Measurements from ENCODE around the gene DNAJC16. TPM values are rescaled to one million over a fixed set of nuclear protein-coding genes. Genes with fewer than 3 reads are reported as not detected.

The DNAJC16 gene
- total and polyA plus RNA-seq, 2 of the 13 experiments (the other 11 are each of a cell fraction or from before 2014, with no cell fraction given): 11.4 to 15.4 TPM

DNA sequence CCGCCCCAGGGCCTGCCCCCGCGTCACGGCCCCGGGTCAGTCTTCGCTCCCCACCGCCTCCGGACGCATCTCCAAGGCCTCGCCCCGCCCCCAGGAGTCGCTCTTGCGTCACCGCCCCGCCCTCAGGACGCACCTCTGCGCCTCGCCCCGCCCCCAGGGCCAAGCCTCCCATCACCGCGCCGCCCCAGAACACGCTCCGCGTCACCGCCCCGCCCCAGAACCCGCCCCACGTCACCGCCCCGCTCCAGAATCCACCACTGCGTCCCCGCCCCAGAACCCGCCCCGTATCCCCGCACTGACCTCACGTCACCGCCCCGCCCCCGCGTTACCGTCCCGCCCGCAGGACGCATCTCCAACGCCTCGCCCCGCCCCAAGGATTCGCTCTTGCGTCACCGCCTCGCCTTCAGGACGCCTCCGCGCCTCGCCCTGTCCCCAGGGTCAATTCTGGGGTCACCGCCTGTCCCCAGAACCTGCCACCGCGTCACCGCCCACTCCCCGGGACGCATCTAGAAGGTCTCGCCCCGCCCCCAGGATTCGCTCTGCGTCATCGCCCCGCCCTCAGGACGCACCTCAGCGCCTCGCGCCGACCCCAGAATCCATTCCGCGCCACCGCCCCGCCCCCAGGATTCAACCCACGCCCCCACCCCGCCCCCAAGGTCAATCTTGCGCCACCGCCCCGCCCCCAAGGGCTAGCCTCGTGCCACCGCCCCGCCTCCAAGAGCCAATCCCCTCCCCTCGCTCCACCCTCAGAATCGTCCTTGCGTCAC lies 2.2 kb upstream of the DNAJC16 start (continued):
- TF ChIP-seq, protein P1, sequence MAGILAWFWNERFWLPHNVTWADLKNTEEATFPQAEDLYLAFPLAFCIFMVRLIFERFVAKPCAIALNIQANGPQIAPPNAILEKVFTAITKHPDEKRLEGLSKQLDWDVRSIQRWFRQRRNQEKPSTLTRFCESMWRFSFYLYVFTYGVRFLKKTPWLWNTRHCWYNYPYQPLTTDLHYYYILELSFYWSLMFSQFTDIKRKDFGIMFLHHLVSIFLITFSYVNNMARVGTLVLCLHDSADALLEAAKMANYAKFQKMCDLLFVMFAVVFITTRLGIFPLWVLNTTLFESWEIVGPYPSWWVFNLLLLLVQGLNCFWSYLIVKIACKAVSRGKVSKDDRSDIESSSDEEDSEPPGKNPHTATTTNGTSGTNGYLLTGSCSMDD (CRISPR knock-in tag; IDR thresholded peaks at IDR 0.05): no peak
- TF ChIP-seq CEBPG (CRISPR knock-in tag; IDR thresholded peaks at IDR 0.05) (peak; percentile 73), ADNP (CRISPR knock-in tag; IDR thresholded peaks at IDR 0.05) (no peak), SIN3A (IDR thresholded peaks at IDR 0.05; ENCODE audit: borderline replicate concordance, low read depth, low read length) (no peak), ZNF430 (CRISPR knock-in tag; IDR thresholded peaks at IDR 0.05) (no peak), ZFP62 (CRISPR knock-in tag; IDR thresholded peaks at IDR 0.05) (no peak), ZNF629 (CRISPR knock-in tag; conservative IDR thresholded peaks at IDR 0.05) (no peak), CBX1 (IDR thresholded peaks at IDR 0.05; ENCODE audit: low read depth) (no peak), ZNF335 (CRISPR knock-in tag; IDR thresholded peaks at IDR 0.05) (no peak), ZNF510 (CRISPR knock-in tag; IDR thresholded peaks at IDR 0.05; ENCODE audit: low read depth) (no peak), ARNTL (CRISPR knock-in tag; IDR thresholded peaks at IDR 0.05) (no peak), PHF8 (CRISPR knock-in tag; IDR thresholded peaks at IDR 0.05) (peak; percentile 12; the same call in 1 of the 2 replicates), XBP1 (CRISPR knock-in tag; IDR thresholded peaks at IDR 0.05) (no peak), ZNF879 (CRISPR knock-in tag; IDR thresholded peaks at IDR 0.05) (no peak), MAF1 (CRISPR knock-in tag; IDR thresholded peaks at IDR 0.05; ENCODE audit: borderline replicate concordance) (no peak), ZNF160 (CRISPR knock-in tag; IDR thresholded peaks at IDR 0.05) (no peak)
- TF ChIP-seq, protein P2, sequence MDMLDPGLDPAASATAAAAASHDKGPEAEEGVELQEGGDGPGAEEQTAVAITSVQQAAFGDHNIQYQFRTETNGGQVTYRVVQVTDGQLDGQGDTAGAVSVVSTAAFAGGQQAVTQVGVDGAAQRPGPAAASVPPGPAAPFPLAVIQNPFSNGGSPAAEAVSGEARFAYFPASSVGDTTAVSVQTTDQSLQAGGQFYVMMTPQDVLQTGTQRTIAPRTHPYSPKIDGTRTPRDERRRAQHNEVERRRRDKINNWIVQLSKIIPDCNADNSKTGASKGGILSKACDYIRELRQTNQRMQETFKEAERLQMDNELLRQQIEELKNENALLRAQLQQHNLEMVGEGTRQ (IDR thresholded peaks at IDR 0.05; ENCODE audit: low read depth, low read length): no peak
- TF ChIP-seq, protein P2 (CRISPR knock-in tag; IDR thresholded peaks at IDR 0.05; ENCODE audit: borderline replicate concordance): no peak
- TF ChIP-seq, protein P3, sequence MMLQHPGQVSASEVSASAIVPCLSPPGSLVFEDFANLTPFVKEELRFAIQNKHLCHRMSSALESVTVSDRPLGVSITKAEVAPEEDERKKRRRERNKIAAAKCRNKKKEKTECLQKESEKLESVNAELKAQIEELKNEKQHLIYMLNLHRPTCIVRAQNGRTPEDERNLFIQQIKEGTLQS (CRISPR knock-in tag; IDR thresholded peaks at IDR 0.05): no peak; the same call in 1 of the 2 replicates
- TF ChIP-seq, protein P4, sequence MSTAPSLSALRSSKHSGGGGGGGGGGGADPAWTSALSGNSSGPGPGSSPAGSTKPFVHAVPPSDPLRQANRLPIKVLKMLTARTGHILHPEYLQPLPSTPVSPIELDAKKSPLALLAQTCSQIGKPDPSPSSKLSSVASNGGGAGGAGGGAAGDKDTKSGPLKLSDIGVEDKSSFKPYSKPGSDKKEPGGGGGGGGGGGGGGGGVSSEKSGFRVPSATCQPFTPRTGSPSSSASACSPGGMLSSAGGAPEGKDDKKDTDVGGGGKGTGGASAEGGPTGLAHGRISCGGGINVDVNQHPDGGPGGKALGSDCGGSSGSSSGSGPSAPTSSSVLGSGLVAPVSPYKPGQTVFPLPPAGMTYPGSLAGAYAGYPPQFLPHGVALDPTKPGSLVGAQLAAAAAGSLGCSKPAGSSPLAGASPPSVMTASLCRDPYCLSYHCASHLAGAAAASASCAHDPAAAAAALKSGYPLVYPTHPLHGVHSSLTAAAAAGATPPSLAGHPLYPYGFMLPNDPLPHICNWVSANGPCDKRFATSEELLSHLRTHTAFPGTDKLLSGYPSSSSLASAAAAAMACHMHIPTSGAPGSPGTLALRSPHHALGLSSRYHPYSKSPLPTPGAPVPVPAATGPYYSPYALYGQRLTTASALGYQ (CRISPR knock-in tag; IDR thresholded peaks at IDR 0.05): no peak
- TF ChIP-seq, protein P5, sequence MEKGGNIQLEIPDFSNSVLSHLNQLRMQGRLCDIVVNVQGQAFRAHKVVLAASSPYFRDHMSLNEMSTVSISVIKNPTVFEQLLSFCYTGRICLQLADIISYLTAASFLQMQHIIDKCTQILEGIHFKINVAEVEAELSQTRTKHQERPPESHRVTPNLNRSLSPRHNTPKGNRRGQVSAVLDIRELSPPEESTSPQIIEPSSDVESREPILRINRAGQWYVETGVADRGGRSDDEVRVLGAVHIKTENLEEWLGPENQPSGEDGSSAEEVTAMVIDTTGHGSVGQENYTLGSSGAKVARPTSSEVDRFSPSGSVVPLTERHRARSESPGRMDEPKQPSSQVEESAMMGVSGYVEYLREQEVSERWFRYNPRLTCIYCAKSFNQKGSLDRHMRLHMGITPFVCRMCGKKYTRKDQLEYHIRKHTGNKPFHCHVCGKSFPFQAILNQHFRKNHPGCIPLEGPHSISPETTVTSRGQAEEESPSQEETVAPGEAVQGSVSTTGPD (CRISPR knock-in tag; IDR thresholded peaks at IDR 0.05): no peak
- TF ChIP-seq, protein P6, sequence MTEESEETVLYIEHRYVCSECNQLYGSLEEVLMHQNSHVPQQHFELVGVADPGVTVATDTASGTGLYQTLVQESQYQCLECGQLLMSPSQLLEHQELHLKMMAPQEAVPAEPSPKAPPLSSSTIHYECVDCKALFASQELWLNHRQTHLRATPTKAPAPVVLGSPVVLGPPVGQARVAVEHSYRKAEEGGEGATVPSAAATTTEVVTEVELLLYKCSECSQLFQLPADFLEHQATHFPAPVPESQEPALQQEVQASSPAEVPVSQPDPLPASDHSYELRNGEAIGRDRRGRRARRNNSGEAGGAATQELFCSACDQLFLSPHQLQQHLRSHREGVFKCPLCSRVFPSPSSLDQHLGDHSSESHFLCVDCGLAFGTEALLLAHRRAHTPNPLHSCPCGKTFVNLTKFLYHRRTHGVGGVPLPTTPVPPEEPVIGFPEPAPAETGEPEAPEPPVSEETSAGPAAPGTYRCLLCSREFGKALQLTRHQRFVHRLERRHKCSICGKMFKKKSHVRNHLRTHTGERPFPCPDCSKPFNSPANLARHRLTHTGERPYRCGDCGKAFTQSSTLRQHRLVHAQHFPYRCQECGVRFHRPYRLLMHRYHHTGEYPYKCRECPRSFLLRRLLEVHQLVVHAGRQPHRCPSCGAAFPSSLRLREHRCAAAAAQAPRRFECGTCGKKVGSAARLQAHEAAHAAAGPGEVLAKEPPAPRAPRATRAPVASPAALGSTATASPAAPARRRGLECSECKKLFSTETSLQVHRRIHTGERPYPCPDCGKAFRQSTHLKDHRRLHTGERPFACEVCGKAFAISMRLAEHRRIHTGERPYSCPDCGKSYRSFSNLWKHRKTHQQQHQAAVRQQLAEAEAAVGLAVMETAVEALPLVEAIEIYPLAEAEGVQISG (CRISPR knock-in tag; IDR thresholded peaks at IDR 0.05): peak; percentile 32

All from HepG2 (cell line).